ENCODE measurements around the gene SYTL3. TPM values are rescaled to one million over a fixed set of nuclear protein-coding genes. Genes with fewer than 3 reads are reported as not detected.

SYTL3 gene
- total and polyA plus RNA-seq, 2 experiments from 2014 or later, result 0.07 TPM; not detected in 1

DNA sequence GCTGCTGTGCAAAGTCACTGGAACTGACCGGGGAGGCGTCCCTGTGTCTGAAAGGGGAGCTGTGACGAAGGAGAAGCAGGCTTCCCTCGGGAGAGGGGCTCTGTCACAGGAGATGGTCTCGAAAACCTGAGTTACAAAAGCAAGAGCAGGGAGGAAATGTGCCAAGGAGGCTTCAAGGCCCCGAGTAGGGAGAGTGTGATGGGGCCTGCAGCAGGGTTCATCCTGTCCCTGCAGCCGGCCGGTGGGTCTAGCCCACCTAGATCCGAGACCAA, 22.0 kb upstream of the SYTL3 start:
- TF ChIP-seq, protein P1, sequence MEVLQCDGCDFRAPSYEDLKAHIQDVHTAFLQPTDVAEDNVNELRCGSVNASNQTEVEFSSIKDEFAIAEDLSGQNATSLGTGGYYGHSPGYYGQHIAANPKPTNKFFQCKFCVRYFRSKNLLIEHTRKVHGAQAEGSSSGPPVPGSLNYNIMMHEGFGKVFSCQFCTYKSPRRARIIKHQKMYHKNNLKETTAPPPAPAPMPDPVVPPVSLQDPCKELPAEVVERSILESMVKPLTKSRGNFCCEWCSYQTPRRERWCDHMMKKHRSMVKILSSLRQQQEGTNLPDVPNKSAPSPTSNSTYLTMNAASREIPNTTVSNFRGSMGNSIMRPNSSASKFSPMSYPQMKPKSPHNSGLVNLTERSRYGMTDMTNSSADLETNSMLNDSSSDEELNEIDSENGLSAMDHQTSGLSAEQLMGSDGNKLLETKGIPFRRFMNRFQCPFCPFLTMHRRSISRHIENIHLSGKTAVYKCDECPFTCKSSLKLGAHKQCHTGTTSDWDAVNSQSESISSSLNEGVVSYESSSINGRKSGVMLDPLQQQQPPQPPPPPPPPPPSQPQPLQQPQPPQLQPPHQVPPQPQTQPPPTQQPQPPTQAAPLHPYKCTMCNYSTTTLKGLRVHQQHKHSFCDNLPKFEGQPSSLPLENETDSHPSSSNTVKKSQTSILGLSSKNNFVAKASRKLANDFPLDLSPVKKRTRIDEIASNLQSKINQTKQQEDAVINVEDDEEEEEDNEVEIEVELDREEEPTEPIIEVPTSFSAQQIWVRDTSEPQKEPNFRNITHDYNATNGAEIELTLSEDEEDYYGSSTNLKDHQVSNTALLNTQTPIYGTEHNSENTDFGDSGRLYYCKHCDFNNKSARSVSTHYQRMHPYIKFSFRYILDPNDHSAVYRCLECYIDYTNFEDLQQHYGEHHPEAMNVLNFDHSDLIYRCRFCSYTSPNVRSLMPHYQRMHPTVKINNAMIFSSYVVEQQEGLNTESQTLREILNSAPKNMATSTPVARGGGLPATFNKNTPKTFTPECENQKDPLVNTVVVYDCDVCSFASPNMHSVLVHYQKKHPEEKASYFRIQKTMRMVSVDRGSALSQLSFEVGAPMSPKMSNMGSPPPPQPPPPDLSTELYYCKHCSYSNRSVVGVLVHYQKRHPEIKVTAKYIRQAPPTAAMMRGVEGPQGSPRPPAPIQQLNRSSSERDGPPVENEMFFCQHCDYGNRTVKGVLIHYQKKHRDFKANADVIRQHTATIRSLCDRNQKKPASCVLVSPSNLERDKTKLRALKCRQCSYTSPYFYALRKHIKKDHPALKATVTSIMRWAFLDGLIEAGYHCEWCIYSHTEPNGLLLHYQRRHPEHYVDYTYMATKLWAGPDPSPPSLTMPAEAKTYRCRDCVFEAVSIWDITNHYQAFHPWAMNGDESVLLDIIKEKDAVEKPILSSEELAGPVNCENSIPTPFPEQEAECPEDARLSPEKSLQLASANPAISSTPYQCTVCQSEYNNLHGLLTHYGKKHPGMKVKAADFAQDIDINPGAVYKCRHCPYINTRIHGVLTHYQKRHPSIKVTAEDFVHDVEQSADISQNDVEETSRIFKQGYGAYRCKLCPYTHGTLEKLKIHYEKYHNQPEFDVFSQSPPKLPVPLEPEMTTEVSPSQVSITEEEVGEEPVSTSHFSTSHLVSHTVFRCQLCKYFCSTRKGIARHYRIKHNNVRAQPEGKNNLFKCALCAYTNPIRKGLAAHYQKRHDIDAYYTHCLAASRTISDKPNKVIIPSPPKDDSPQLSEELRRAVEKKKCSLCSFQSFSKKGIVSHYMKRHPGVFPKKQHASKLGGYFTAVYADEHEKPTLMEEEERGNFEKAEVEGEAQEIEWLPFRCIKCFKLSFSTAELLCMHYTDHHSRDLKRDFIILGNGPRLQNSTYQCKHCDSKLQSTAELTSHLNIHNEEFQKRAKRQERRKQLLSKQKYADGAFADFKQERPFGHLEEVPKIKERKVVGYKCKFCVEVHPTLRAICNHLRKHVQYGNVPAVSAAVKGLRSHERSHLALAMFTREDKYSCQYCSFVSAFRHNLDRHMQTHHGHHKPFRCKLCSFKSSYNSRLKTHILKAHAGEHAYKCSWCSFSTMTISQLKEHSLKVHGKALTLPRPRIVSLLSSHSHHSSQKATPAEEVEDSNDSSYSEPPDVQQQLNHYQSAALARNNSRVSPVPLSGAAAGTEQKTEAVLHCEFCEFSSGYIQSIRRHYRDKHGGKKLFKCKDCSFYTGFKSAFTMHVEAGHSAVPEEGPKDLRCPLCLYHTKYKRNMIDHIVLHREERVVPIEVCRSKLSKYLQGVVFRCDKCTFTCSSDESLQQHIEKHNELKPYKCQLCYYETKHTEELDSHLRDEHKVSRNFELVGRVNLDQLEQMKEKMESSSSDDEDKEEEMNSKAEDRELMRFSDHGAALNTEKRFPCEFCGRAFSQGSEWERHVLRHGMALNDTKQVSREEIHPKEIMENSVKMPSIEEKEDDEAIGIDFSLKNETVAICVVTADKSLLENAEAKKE (CRISPR knock-in tag; IDR thresholded peaks at IDR 0.05), result no peak
- TF ChIP-seq, protein P2, sequence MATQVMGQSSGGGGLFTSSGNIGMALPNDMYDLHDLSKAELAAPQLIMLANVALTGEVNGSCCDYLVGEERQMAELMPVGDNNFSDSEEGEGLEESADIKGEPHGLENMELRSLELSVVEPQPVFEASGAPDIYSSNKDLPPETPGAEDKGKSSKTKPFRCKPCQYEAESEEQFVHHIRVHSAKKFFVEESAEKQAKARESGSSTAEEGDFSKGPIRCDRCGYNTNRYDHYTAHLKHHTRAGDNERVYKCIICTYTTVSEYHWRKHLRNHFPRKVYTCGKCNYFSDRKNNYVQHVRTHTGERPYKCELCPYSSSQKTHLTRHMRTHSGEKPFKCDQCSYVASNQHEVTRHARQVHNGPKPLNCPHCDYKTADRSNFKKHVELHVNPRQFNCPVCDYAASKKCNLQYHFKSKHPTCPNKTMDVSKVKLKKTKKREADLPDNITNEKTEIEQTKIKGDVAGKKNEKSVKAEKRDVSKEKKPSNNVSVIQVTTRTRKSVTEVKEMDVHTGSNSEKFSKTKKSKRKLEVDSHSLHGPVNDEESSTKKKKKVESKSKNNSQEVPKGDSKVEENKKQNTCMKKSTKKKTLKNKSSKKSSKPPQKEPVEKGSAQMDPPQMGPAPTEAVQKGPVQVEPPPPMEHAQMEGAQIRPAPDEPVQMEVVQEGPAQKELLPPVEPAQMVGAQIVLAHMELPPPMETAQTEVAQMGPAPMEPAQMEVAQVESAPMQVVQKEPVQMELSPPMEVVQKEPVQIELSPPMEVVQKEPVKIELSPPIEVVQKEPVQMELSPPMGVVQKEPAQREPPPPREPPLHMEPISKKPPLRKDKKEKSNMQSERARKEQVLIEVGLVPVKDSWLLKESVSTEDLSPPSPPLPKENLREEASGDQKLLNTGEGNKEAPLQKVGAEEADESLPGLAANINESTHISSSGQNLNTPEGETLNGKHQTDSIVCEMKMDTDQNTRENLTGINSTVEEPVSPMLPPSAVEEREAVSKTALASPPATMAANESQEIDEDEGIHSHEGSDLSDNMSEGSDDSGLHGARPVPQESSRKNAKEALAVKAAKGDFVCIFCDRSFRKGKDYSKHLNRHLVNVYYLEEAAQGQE (IDR thresholded peaks at IDR 0.05; ENCODE audit: unreplicated experiment), result no peak
- TF ChIP-seq EZH2 (IDR thresholded peaks at IDR 0.05; ENCODE audit: low read depth, unreplicated experiment), result no peak
- TF ChIP-seq ZNF331 (CRISPR knock-in tag; IDR thresholded peaks at IDR 0.05; ENCODE audit: low read depth), result no peak
- TF ChIP-seq JUNB (IDR thresholded peaks at IDR 0.05; ENCODE audit: unreplicated experiment), result no peak
- TF ChIP-seq, protein P3, sequence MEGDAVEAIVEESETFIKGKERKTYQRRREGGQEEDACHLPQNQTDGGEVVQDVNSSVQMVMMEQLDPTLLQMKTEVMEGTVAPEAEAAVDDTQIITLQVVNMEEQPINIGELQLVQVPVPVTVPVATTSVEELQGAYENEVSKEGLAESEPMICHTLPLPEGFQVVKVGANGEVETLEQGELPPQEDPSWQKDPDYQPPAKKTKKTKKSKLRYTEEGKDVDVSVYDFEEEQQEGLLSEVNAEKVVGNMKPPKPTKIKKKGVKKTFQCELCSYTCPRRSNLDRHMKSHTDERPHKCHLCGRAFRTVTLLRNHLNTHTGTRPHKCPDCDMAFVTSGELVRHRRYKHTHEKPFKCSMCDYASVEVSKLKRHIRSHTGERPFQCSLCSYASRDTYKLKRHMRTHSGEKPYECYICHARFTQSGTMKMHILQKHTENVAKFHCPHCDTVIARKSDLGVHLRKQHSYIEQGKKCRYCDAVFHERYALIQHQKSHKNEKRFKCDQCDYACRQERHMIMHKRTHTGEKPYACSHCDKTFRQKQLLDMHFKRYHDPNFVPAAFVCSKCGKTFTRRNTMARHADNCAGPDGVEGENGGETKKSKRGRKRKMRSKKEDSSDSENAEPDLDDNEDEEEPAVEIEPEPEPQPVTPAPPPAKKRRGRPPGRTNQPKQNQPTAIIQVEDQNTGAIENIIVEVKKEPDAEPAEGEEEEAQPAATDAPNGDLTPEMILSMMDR (conservative IDR thresholded peaks at IDR 0.05; ENCODE audit: low read depth in 2 of 2), result no peak
- TF ChIP-seq ZNF114 (CRISPR knock-in tag; IDR thresholded peaks at IDR 0.05), result no peak
- TF ChIP-seq, protein P4, sequence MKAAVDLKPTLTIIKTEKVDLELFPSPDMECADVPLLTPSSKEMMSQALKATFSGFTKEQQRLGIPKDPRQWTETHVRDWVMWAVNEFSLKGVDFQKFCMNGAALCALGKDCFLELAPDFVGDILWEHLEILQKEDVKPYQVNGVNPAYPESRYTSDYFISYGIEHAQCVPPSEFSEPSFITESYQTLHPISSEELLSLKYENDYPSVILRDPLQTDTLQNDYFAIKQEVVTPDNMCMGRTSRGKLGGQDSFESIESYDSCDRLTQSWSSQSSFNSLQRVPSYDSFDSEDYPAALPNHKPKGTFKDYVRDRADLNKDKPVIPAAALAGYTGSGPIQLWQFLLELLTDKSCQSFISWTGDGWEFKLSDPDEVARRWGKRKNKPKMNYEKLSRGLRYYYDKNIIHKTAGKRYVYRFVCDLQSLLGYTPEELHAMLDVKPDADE (IDR thresholded peaks at IDR 0.05), result no peak
- TF ChIP-seq NANOG (IDR thresholded peaks at IDR 0.05; ENCODE audit: borderline replicate concordance), result no peak
- TF ChIP-seq STAT1 (IDR thresholded peaks at IDR 0.05; ENCODE audit: unreplicated experiment), result no peak
- no peak for TF ChIP-seq EZH2phosphoT487 (IDR thresholded peaks at IDR 0.05; ENCODE audit: unreplicated experiment)
- TF ChIP-seq CREB1 (CRISPR knock-in tag; IDR thresholded peaks at IDR 0.05; ENCODE audit: low read depth), result no peak
- Histone ChIP-seq H4K20me1 (replicated peaks; ENCODE audit: insufficient read depth) (peaks cover 10% of the 10 kb centered on the region), H3K4me1 (ENCODE audit: insufficient read depth) (no peaks in the 10 kb centered on the region), H3K27ac (ENCODE audit: low read depth) (no peak overlapping the region), H3K4me3 (no peak overlapping the region), H3K36me3 (ENCODE audit: insufficient read depth) (peaks cover 10% of the 10 kb centered on the region; the same call in 1 of the 2 replicates), H3K4me2 (no peak overlapping the region), H3K27me3 (ENCODE audit: insufficient read depth) (no peaks in the 10 kb centered on the region), H3K9me2 (ENCODE audit: insufficient read depth) (no peaks in the 10 kb centered on the region), H3K79me2 (replicated peaks; ENCODE audit: insufficient read depth) (no peaks in the 10 kb centered on the region), H3F3A (replicated peaks; ENCODE audit: low read depth) (no peaks in the 10 kb centered on the region), H2AFZ (no peak overlapping the region)
- ATAC-seq (no peak), DNase-seq (ENCODE audit: low spot score) (no peak)
- Mint-ChIP-seq H3K4me1 (peaks cover 23% of the 10 kb centered on the region), H3K9me3 (no peaks in the 10 kb centered on the region), H3K27ac (peak overlapping the region; percentile 57; the same call in 1 of the 2 replicates), H3K27me3 (ENCODE audit: insufficient read depth, low read depth, poor library complexity) (peaks cover 22% of the 10 kb centered on the region), H3K36me3 (ENCODE audit: low read depth) (peaks cover 63% of the 10 kb centered on the region), H3K4me3 (no peak overlapping the region)
